Measurements from ENCODE around the gene CYP4F22. TPM values are rescaled to one million over a fixed set of nuclear protein-coding genes. Genes with fewer than 3 reads are reported as not detected.

The CYP4F22 gene
- total and polyA plus RNA-seq, 12 donors: not detected

DNA sequence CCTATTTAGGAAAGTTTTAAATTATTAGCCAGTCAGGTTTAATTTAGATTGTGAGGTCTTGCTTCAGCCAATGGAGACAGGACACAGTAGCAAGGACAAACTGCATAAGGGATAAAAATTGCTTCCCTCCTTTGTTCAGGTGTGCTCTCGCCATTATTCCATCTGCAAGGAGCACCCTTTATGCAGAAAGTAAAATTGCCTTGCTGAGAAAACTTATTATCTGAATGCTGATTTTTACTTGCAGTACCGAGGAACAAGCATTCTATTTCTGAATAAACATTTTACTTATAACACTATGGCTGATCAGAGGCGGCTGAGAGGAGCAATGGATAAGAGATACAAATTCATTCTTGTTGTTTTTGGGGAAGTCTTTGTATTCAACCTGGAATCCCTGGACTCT, 8.0 kb downstream of the CYP4F22 start:
- DNase-seq: no peak
- TF ChIP-seq CTCF (IDR thresholded peaks at IDR 0.05): no peak
- H3K36me3 ChIP-seq: no peaks in the 10 kb centered on the region
- intact Hi-C loops (cut with DNase I): no loop called here
- no peak for ATAC-seq
- H3K4me3 ChIP-seq: no peak overlapping the region
- H3K27ac ChIP-seq: no peak overlapping the region
- H3K4me1 ChIP-seq: peaks cover 0 to 11% (median 0%) of the 10 kb centered on the region in 9 donors
- H3K27me3 ChIP-seq: peaks cover 0 to 29% (median 18%) of the 10 kb centered on the region in 7 donors
- 85 to 89% methylated on average over 3 of the region's 3 CpGs for WGBS, 2 donors
- H3K9me3 ChIP-seq: peaks cover 0 to 17% (median 0%) of the 10 kb centered on the region in 11 donors

GRCh38 chr19:15517778-15518177, 9.5 kb downstream of the CYP4F22 start:
- intact Hi-C loops (cut with DNase I): no loop called here
- Histone ChIP-seq H3K27me3 (peaks cover 0 to 35% (median 19%) of the 10 kb centered on the region in 7 donors), H3K27ac (no peak overlapping the region), H3K9me3 (peaks cover 0 to 17% (median 0%) of the 10 kb centered on the region in 11 donors), H3K4me1 (peaks cover 0 to 11% (median 0%) of the 10 kb centered on the region in 9 donors), H3K4me3 (no peak overlapping the region), H3K36me3 (no peaks in the 10 kb centered on the region)
- 71 to 83% methylated on average over 1 of the region's 1 CpG for WGBS, 2 donors
- no peak for ATAC-seq
- TF ChIP-seq CTCF (IDR thresholded peaks at IDR 0.05): no peak
- no peak for DNase-seq

DNA sequence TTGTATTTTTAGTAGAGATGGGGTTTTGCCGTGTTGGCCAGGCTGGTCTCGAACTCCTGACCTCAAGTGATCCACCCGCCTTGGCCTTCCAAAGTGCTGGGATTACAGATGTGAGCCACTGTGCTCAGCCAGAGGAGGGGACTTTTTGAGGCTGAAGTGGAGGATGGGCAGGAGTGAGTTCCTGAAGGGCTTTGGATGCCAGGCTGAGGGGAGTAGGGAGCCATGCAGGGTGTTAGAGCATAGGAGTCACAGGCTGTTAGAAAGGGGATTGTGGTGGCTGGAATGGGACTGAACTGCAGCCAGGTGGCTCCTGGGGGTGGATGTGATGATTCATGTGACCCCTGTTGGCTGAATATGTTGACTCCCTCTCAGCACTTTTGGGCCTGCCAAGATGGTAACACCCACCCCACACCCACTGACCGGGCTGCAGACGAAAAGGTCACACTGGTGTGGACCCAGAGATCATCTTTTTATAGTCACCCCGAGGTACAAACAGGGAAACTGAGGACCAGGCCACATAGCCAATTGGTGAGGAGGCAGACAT, 11.2 kb downstream of the CYP4F22 start:
- DNase-seq (no peak), ATAC-seq (no peak)
- Histone ChIP-seq H3K27me3 (peaks cover 0 to 39% (median 20%) of the 10 kb centered on the region in 7 donors), H3K4me3 (no peak overlapping the region), H3K9me3 (peaks cover 0 to 17% (median 0%) of the 10 kb centered on the region in 11 donors), H3K36me3 (no peaks in the 10 kb centered on the region), H3K4me1 (peaks cover 0 to 6% (median 0%) of the 10 kb centered on the region in 9 donors), H3K27ac (no peak overlapping the region)
- intact Hi-C loops (cut with DNase I): no loop called here
- no peak for TF ChIP-seq CTCF (IDR thresholded peaks at IDR 0.05)
- WGBS, 2 donors: 67 to 71% methylated on average over 6 of the region's 6 CpGs

DNA sequence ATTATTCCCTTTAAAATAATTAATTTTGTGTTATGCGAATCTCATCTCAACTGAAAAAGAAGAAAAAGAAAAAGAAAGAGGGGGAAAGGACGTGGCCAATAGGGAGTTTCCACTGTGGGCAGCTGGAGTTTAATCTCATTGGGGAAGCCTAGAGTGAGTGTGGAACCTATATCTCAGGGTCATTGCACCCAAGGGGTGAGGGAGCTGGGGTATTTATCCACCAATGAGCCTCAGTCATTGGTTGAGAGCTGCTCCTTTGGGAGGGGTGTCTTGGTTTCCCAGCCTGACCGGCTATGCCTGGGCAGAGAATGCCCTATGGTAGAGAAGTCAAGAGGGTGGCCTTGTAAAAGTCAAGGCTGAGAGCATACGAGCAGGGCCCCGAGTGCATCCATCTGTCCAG, 16.5 kb downstream of the CYP4F22 start:
- peaks cover 0 to under 1% (median 0%) of the 10 kb centered on the region in 11 donors for H3K9me3 ChIP-seq
- no peak overlapping the region for H3K27ac ChIP-seq
- ATAC-seq (no peak), DNase-seq (no peak)
- no peak overlapping the region for H3K4me3 ChIP-seq
- intact Hi-C loops (cut with DNase I): loop anchor here in 1 of 10 donors (10.0 kb wide), 1 partner anchor 50 kb away; the partner anchor contains the start of gene PGLYRP2
- WGBS, 2 donors: 72 to 76% methylated on average over 5 of the region's 5 CpGs
- TF ChIP-seq CTCF (IDR thresholded peaks at IDR 0.05): no peak
- H3K36me3 ChIP-seq: no peaks in the 10 kb centered on the region
- peaks cover 0 to 63% (median 16%) of the 10 kb centered on the region in 7 donors for H3K27me3 ChIP-seq
- H3K4me1 ChIP-seq: no peaks in the 10 kb centered on the region
